Tibial nerve (tissue), 3 donors: Measurements from ENCODE around the gene THEMIS.

Experiments
- POLR2A ChIP-seq, 2 donors: fragments of 450-650 bp; IDR thresholded peaks; one replicate each; pipeline ENCODE4 v1.6.1; 2017; ENCODE audit warnings: antibody characterized with exemption in 2 of 2, mild to moderate bottlenecking in 2 of 2, moderate library complexity in 2 of 2
- TF ChIP-seq, protein P1 (sequence below), 5 experiments: fragments of 200-600 bp in 3 of 5; fragments of 450-650 bp in 2 of 5; sonication (generic) in 3 of 5; IDR thresholded peaks; one replicate each; pipeline ENCODE4 v1.5.1; 2016 to 2019; ENCODE audit warnings: antibody characterized with exemption in 5 of 5, mild to moderate bottlenecking in 3 of 5, moderate library complexity in 2 of 5

DNA sequence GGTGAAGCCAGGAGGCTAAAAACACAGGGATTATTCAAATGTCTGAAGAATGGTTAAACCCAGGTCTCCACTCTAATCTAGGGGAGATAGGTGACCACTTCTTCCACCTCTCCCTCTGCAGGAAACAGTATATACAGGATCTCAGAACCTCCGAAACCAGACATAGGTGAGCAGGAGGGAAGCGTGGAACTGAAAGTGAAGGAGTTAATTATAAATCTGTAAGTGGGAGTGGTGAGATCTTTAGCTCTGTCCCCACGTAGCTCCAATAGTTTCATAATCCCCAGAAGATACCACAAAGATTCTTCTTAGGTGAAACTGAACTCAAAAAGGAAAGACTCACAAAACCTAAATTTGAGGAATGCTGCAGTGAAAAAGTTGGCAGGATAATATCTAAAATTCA is 76.8 kb downstream of the THEMIS start:
- TF ChIP-seq, protein P1, sequence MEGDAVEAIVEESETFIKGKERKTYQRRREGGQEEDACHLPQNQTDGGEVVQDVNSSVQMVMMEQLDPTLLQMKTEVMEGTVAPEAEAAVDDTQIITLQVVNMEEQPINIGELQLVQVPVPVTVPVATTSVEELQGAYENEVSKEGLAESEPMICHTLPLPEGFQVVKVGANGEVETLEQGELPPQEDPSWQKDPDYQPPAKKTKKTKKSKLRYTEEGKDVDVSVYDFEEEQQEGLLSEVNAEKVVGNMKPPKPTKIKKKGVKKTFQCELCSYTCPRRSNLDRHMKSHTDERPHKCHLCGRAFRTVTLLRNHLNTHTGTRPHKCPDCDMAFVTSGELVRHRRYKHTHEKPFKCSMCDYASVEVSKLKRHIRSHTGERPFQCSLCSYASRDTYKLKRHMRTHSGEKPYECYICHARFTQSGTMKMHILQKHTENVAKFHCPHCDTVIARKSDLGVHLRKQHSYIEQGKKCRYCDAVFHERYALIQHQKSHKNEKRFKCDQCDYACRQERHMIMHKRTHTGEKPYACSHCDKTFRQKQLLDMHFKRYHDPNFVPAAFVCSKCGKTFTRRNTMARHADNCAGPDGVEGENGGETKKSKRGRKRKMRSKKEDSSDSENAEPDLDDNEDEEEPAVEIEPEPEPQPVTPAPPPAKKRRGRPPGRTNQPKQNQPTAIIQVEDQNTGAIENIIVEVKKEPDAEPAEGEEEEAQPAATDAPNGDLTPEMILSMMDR (IDR thresholded peaks at IDR 0.05): no peak
- no peak for TF ChIP-seq POLR2A (IDR thresholded peaks at IDR 0.05)
